Measurements from ENCODE around the gene CYP46A1. TPM values are rescaled to one million over a fixed set of nuclear protein-coding genes. Genes with fewer than 3 reads are reported as not detected.

CYP46A1 gene
- total RNA-seq, 1 experiment from 2014 or later: 0.59 TPM

GRCh38 chr14:99700379-99700778, 16.3 kb downstream of the CYP46A1 start:
- H4K91ac ChIP-seq (ENCODE audit: insufficient read length, low read depth, low read length): no peak overlapping the region
- no peak overlapping the region for H4K5ac ChIP-seq (ENCODE audit: insufficient read length, low read depth, low read length)
- H3T11ph ChIP-seq (ENCODE audit: low read length): no peak overlapping the region
- H3K23me2 ChIP-seq (ENCODE audit: insufficient read length, low read depth, low read length, poor library complexity, severe bottlenecking): no peaks in the 10 kb centered on the region
- TF ChIP-seq CTCF (conservative IDR thresholded peaks at IDR 0.05): no peak
- H3K4me2 ChIP-seq (ENCODE audit: insufficient read depth, insufficient read length, low read length): no peak overlapping the region
- H3K27me3 ChIP-seq (ENCODE audit: insufficient read depth, low read length): no peaks in the 10 kb centered on the region
- H4K20me1 ChIP-seq (ENCODE audit: control insufficient read depth, insufficient read depth, insufficient read length): no peaks in the 10 kb centered on the region
- H3K23ac ChIP-seq (ENCODE audit: insufficient read length, low read depth, low read length): no peak overlapping the region
- H3K56ac ChIP-seq (ENCODE audit: insufficient read length, low read depth, low read length): no peak overlapping the region
- H3K27ac Mint-ChIP-seq: no peak overlapping the region
- H2BK5ac ChIP-seq (ENCODE audit: insufficient read length, low read length): no peak overlapping the region
- H3K4ac ChIP-seq (ENCODE audit: low read depth, low read length): no peak overlapping the region
- no peak overlapping the region for H2BK12ac ChIP-seq (ENCODE audit: insufficient read length, low read depth, low read length)
- H3K4me1 ChIP-seq (ENCODE audit: insufficient read depth, low read length): no peaks in the 10 kb centered on the region
- DNase-seq: no peak
- no peak overlapping the region for H2BK15ac ChIP-seq (ENCODE audit: low read depth, low read length)
- H3K79me2 ChIP-seq (ENCODE audit: insufficient read depth, low read length): no peaks in the 10 kb centered on the region
- H3K27me3 Mint-ChIP-seq (ENCODE audit: low read depth): peaks cover 9% of the 10 kb centered on the region
- peaks cover 14 to 24% (median 18%) of the 10 kb centered on the region in 3 experiments for H3K36me3 Mint-ChIP-seq (ENCODE audit: insufficient read depth in 1 of 3, low read depth in 3 of 3)
- H2AK5ac ChIP-seq (ENCODE audit: insufficient read length, low read length): no peak overlapping the region
- H3K4me3 Mint-ChIP-seq: no peak overlapping the region
- no peak overlapping the region for H2AFZ ChIP-seq (ENCODE audit: low read length)
- no peak overlapping the region for H3K14ac ChIP-seq (ENCODE audit: insufficient read depth, low read length)
- H3K27ac ChIP-seq (ENCODE audit: insufficient read length, low read depth, low read length): no peak overlapping the region
- no peak overlapping the region for H2BK20ac ChIP-seq (ENCODE audit: low read depth, low read length, poor library complexity, severe bottlenecking)
- peaks cover 23 to 26% of the 10 kb centered on the region in 2 experiments for H3K9me3 Mint-ChIP-seq
- H3K4me1 Mint-ChIP-seq: no peaks in the 10 kb centered on the region
- no peak overlapping the region for H2BK120ac ChIP-seq (ENCODE audit: low read depth, low read length, poor library complexity, severe bottlenecking)
- no peak overlapping the region for H4K8ac ChIP-seq (replicated peaks; ENCODE audit: insufficient read length, low read depth, low read length)
- H3K9me3 ChIP-seq (ENCODE audit: control insufficient read depth, low read depth, low read length): peaks cover 11% of the 10 kb centered on the region
- no peak overlapping the region for H3K18ac ChIP-seq (ENCODE audit: insufficient read length, low read depth, low read length)
- WGBS (ENCODE audit: extremely low coverage, insufficient read length, low lambda C conversion rate): no CpG with 5 or more reads among the region's 6 CpGs
- H3K79me1 ChIP-seq (ENCODE audit: insufficient read depth, low read depth, low read length, poor library complexity, severe bottlenecking): no peaks in the 10 kb centered on the region
- H3K9ac ChIP-seq (ENCODE audit: extremely low read depth, insufficient read length, low read length): no peak overlapping the region

Measured in H9 (cell line).